Endothelial cell of umbilical vein (primary cell): ENCODE data around the gene PI4K2B. TPM values are rescaled to one million over a fixed set of nuclear protein-coding genes. Genes with fewer than 3 reads are reported as not detected.

Experiments used
- Bru-seq: library from RNA; stranded (reverse); fragments of 400-500 nt; gene quantifications from one replicate; lab custom pipeline; 2021; lab: Mats Ljungman, UMichigan
- BruChase-seq, 2 experiments: library from RNA; stranded (reverse); fragments of 400-500 nt; gene quantifications; one replicate each; lab custom pipeline; 2021; lab: Mats Ljungman, UMichigan
- BruUV-seq: library from RNA; stranded (reverse); fragments of 400-500 nt; replicated peaks from 2 replicates; lab custom pipeline; 2021; lab: Mats Ljungman, UMichigan
- CTCF ChIA-PET: fragments of 300-600, 350-600 bp; sonication (Branson Sonifier 250); formaldehyde crosslinking; loops from one replicate; lab custom pipeline; 2021; ENCODE audit warnings: antibody characterized with exemption, inconsistent platforms; lab: Charles Lee
- POLR2A ChIA-PET: fragments of 300-600, 350-600 bp; sonication (Branson Sonifier 250); formaldehyde crosslinking; loops from one replicate; lab custom pipeline; 2021; ENCODE audit warnings: antibody characterized with exemption, inconsistent platforms; lab: Charles Lee
- DNase-seq: peaks from one replicate; pipeline ENCODE4 v3.0.0-alpha.2; 2011; ENCODE audit warnings: low read depth, low spot score
- FAIRE-seq: peaks from 2 replicates; lab custom pipeline; 2011; peaks lifted over from hg19 to GRCh38; lab: Jason Lieb, UNC
- H2AFZ ChIP-seq: 2 replicates; pipeline ENCODE4 v1.6.0; 2012; ENCODE audit warnings: low read depth, low read length, control low read depth, inconsistent platforms
- H3K27ac ChIP-seq: 2 replicates; pipeline ENCODE4 v1.5.1; 2011; ENCODE audit warnings: low read depth, mild to moderate bottlenecking, control low read depth, low read length, moderate library complexity; ENCODE audit not compliant: insufficient read depth
- H3K27me3 ChIP-seq, 2 experiments: 2 replicates each; pipeline versions ENCODE4 v1.6.0 to v1.6.1; 2011; ENCODE audit warnings: low read length in 2 of 2, mixed read lengths in 1 of 2; ENCODE audit not compliant: control insufficient read depth in 2 of 2, insufficient read depth in 2 of 2
- H3K36me3 ChIP-seq, 2 experiments: 2 replicates in 1 of 2; 3 replicates in 1 of 2; pipeline ENCODE4 v1.5.1; 2011; ENCODE audit warnings: low read length in 2 of 2, mild to moderate bottlenecking in 1 of 2, moderate library complexity in 1 of 2; ENCODE audit not compliant: control insufficient read depth in 2 of 2, insufficient read depth in 2 of 2; ENCODE audit errors: extremely low read depth in 1 of 2
- H3K4me1 ChIP-seq: 3 replicates; pipeline ENCODE4 v1.5.1; 2011; ENCODE audit warnings: mild to moderate bottlenecking, low read length; ENCODE audit not compliant: control insufficient read depth, insufficient read depth; ENCODE audit errors: extremely low read depth
- H3K4me2 ChIP-seq: 2 replicates; pipeline ENCODE4 v1.6.1; 2011; ENCODE audit warnings: low read length, control low read depth, mixed read lengths; ENCODE audit not compliant: insufficient read depth
- H3K4me3 ChIP-seq, 3 experiments: fragments of 200-600 bp in 1 of 3; sonication (generic), shearing (Covaris generic) in 1 of 3; replicated peaks in 1 of 3; 2 replicates each; pipeline ENCODE4 v1.5.1; 2011 to 2016; ENCODE audit warnings: control low read depth in 3 of 3, low read length in 3 of 3, mild to moderate bottlenecking in 2 of 3, inconsistent platforms in 1 of 3, low read depth in 1 of 3, moderate library complexity in 1 of 3; ENCODE audit not compliant: insufficient read depth in 1 of 3
- H3K79me2 ChIP-seq: 2 replicates; pipeline ENCODE4 v1.6.0; 2012; ENCODE audit warnings: low read length, inconsistent platforms; ENCODE audit not compliant: control insufficient read depth, insufficient read depth
- H3K9ac ChIP-seq: replicated peaks from 2 replicates; pipeline ENCODE3; 2011; ENCODE audit warnings: low read length, control low read depth; ENCODE audit not compliant: insufficient read depth; ENCODE audit errors: extremely low read depth
- H3K9me1 ChIP-seq: replicated peaks from 3 replicates; pipeline ENCODE4 v1.6.0; 2011; ENCODE audit warnings: mild to moderate bottlenecking, low read length; ENCODE audit not compliant: control insufficient read depth, insufficient read depth; ENCODE audit errors: extremely low read depth
- H3K9me3 ChIP-seq: replicated peaks from 2 replicates; pipeline ENCODE4 v1.5.1; 2012; ENCODE audit warnings: low read length, inconsistent platforms; ENCODE audit not compliant: control insufficient read depth, insufficient read depth
- H4K20me1 ChIP-seq: replicated peaks from 2 replicates; pipeline ENCODE3; 2011; ENCODE audit warnings: mild to moderate bottlenecking, low read length; ENCODE audit not compliant: control insufficient read depth, insufficient read depth; ENCODE audit errors: extremely low read depth
- EZH2 ChIP-seq: IDR thresholded peaks from 2 replicates; pipeline ENCODE4 v1.6.1; 2012; ENCODE audit warnings: borderline replicate concordance, low read depth, mild to moderate bottlenecking, moderate library complexity, low read length, inconsistent platforms; ENCODE audit not compliant: severe bottlenecking
- FOS ChIP-seq: IDR thresholded peaks from 2 replicates; pipeline ENCODE4 v1.6.1; 2011; ENCODE audit warnings: mild to moderate bottlenecking, low read length, moderate library complexity, borderline replicate concordance; ENCODE audit not compliant: insufficient read depth
- GATA2 ChIP-seq: IDR thresholded peaks from 2 replicates; pipeline ENCODE4 v1.7.0; 2011; ENCODE audit warnings: low read depth, mild to moderate bottlenecking, moderate library complexity, mixed read lengths, low read length; ENCODE audit not compliant: insufficient read length, insufficient read depth
- JUN ChIP-seq: IDR thresholded peaks from 2 replicates; pipeline ENCODE4 v1.6.1; 2011; ENCODE audit warnings: borderline replicate concordance, low read depth; ENCODE audit not compliant: insufficient read length, insufficient read depth
- MYC ChIP-seq: IDR thresholded peaks from one replicate; pipeline ENCODE4 v1.6.1; 2011; ENCODE audit warnings: mild to moderate bottlenecking, low read depth, low read length
- POLR2A ChIP-seq: IDR thresholded peaks from 2 replicates; pipeline ENCODE4 v1.6.1; 2012; ENCODE audit warnings: low read depth, mild to moderate bottlenecking, control low read depth, low read length
- POLR2AphosphoS5 ChIP-seq: IDR thresholded peaks from 2 replicates; pipeline ENCODE4 v1.6.1; 2012; ENCODE audit warnings: low read depth, mild to moderate bottlenecking, control low read depth, low read length, moderate library complexity; ENCODE audit not compliant: insufficient read depth
- dilution Hi-C: fragments of 300-500 bp; cut with MboI; formaldehyde crosslinking; loops from one replicate; pipeline ENCODE4 v1.15.0; 2019; ENCODE audit warnings: low sequenced_read_pairs; ENCODE audit not compliant: extremely low pct_ligation_motif_present
- intact Hi-C: fragments of 100-400 bp; cut with micrococcal nuclease; formaldehyde crosslinking; loops from one replicate; pipeline ENCODE4 v1.10.0; 2022
- long read RNA-seq: library from polyadenylated mRNA; stranded (forward); transcript quantifications from one replicate; pipeline ENCODE4 v2.0.0, GENCODE V29; 2021
- polyA minus RNA-seq, 3 experiments: library from RNA; depleted of rRNA, polyadenylated mRNA; stranded (reverse); fragments of >200 nt; gene quantifications; 1 replicate in 1 of 3; 2 replicates in 2 of 3; pipeline ENCODE4 v1.2.3, GENCODE V29; 2011
- polyA plus RNA-seq, 4 experiments: library from polyadenylated mRNA; depleted of rRNA in 3 of 4; stranded (reverse) in 3 of 4; unstranded in 1 of 4; fragments of >200 nt; gene quantifications; 2 replicates each; pipeline versions ENCODE4 v1.2.1 to v1.2.3, GENCODE V29; 2011 to 2012; ENCODE audit warnings: missing spikeins in 1 of 4
- total RNA-seq: library from RNA; stranded (reverse); gene quantifications from 2 replicates; pipeline ENCODE4 v1.2.3, GENCODE V29; 2021
- TF ChIP-seq, protein P1 (sequence below): IDR thresholded peaks from 2 replicates; pipeline ENCODE4 v1.6.1; 2011; ENCODE audit not compliant: insufficient read depth, insufficient read length
- TF ChIP-seq, protein P2 (sequence below), 2 donors: IDR thresholded peaks; 1 replicate in 1 of 2; 2 replicates in 1 of 2; pipeline ENCODE4 v1.5.1; 2011; ENCODE audit warnings: low read length in 2 of 2, mild to moderate bottlenecking in 2 of 2, moderate library complexity in 2 of 2, control low read depth in 1 of 2, inconsistent platforms in 1 of 2, low read depth in 1 of 2; ENCODE audit not compliant: insufficient read depth in 1 of 2; ENCODE audit errors: extremely low read depth in 1 of 2

PI4K2B gene
- total RNA-seq (17.9 and 19.3 TPM in 2 replicates), polyA plus RNA-seq (2.8 and 3.5 TPM in 2 replicates), polyA minus RNA-seq (2.6 and 4.7 TPM in 2 replicates), Bru-seq, nascent RNA (percentile 84 among the genes with signal in this experiment), BruChase-seq, experiment 1, labeled RNA remaining after a 6-hour chase (percentile 99 among the genes with signal in this experiment), BruChase-seq, experiment 2, labeled RNA remaining after a 2-hour chase (percentile 97 among the genes with signal in this experiment)
- polyA plus RNA-seq (2011; cell fraction: cytosol; rRNA removed) = 4.5 and 4.8 TPM in 2 replicates
- 3.7 and 5.6 TPM in 2 replicates for polyA plus RNA-seq (2011; cell fraction: nucleus; rRNA removed)
- polyA plus RNA-seq (2012) = 6.1 and 11.4 TPM in 2 replicates
- polyA minus RNA-seq (2011; cell fraction: cytosol; rRNA and poly(A)+ RNA removed) = 8.2 TPM
- polyA minus RNA-seq (2011; cell fraction: nucleus; rRNA and poly(A)+ RNA removed) = 4.1 and 4.5 TPM in 2 replicates
- long read RNA-seq, transcript PI4K2B-201 (10 exons, 3,540 nt) = major isoform, 42 of 70 reads
- long read RNA-seq, partial matches to known transcripts = 1 of 70 reads
- long read RNA-seq, other reads (novel, unspliced or antisense) = 27 of 70 reads

DNA sequence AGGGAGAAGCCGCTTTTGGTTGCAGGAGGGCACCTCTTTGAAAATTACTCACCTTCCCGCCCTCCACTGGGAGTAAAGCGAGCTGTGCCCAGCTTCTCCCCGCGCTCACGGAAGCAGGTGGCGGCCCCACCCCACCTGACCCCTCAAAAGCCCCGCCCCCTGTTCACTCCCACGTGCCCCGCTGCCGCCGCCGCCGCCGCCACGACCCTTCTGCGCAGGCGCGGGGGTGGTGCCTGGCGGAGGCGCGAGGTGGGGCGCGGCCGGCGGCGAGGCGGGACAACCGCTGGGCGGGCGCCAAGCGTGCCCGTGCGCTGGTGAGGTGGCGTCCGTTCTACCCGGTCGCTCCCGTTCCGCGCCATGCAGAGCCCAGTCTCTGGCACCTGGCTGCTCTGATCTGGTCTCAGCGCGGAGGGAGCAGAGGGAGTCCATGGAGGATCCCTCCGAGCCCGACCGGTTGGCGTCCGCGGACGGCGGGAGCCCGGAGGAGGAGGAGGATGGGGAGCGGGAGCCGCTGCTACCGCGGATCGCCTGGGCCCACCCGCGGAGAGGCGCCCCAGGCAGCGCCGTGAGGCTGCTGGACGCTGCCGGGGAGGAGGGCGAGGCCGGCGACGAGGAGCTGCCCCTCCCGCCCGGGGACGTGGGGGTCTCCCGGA, at the start of gene PI4K2B:
Gene PI4K2B, plus strand, starts transcription at position 297 of the 653 bp plus-strand sequence. Its CDS starts 131 bp downstream, at position 428.
- Histone ChIP-seq H3K9me3 (no peaks in the 10 kb centered on the region), H3K27ac (peak within 1 kb of the TSS; percentile 62), H4K20me1 (no peaks in the 10 kb centered on the region), H3K27me3 (peaks cover 0 to 2% of the 10 kb centered on the region in 2 experiments), H3K4me3 (peak within 1 kb of the TSS; percentile 49 to 77 (median 57)), H3K4me2 (peak within 1 kb of the TSS; percentile 94), H3K9me1 (no peaks in the 10 kb centered on the region), H2AFZ (peak within 1 kb of the TSS; percentile 86), H3K9ac (peak within 1 kb of the TSS; percentile 65), H3K4me1 (peaks cover 8% of the 10 kb centered on the region), H3K36me3 (no peaks in the 10 kb centered on the region), H3K79me2 (peaks cover 22% of the 10 kb centered on the region)
- ChIA-PET CTCF (interaction anchor here (0.6 to 5.7 kb wide), 11 partner anchors 15 to 254 kb away, joined by 3 to 71 read pairs (median 4); partner anchors contain the start of genes ANAPC4 and ZCCHC4), POLR2A (no interaction called here)
- peak; percentile 86 for DNase-seq
- TF ChIP-seq, protein P1, sequence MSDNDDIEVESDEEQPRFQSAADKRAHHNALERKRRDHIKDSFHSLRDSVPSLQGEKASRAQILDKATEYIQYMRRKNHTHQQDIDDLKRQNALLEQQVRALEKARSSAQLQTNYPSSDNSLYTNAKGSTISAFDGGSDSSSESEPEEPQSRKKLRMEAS = no peak
- TF ChIP-seq EZH2 (no peak), POLR2A (peak; percentile 77), MYC (no peak), FOS (no peak), POLR2AphosphoS5 (peak; percentile 79), JUN (no peak), GATA2 (no peak)
- TF ChIP-seq, protein P2, sequence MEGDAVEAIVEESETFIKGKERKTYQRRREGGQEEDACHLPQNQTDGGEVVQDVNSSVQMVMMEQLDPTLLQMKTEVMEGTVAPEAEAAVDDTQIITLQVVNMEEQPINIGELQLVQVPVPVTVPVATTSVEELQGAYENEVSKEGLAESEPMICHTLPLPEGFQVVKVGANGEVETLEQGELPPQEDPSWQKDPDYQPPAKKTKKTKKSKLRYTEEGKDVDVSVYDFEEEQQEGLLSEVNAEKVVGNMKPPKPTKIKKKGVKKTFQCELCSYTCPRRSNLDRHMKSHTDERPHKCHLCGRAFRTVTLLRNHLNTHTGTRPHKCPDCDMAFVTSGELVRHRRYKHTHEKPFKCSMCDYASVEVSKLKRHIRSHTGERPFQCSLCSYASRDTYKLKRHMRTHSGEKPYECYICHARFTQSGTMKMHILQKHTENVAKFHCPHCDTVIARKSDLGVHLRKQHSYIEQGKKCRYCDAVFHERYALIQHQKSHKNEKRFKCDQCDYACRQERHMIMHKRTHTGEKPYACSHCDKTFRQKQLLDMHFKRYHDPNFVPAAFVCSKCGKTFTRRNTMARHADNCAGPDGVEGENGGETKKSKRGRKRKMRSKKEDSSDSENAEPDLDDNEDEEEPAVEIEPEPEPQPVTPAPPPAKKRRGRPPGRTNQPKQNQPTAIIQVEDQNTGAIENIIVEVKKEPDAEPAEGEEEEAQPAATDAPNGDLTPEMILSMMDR (IDR thresholded peaks at IDR 0.05; ENCODE audit: extremely low read depth in 1 of 2, insufficient read depth in 1 of 2, low read depth in 1 of 2, low read length in 2 of 2) = no peak
- FAIRE-seq = peak; percentile 67
- intact Hi-C loops (loop anchor here (1.0 to 5.0 kb wide), 6 partner anchors 61 to 242 kb away; partner anchors contain the start of genes ANAPC4, SEPSECS and ZCCHC4), dilution Hi-C loops (no loop called here)
- no TSS peak for BruUV-seq
